GM19099 (cell line): ENCODE data around the gene ITCH.
A peak's percentile ranks its signal among the peaks of the same experiment; 100 is the strongest.

Source experiments
- POLR2A ChIP-seq: IDR thresholded peaks from 3 replicates; pipeline ENCODE4 v1.6.1; 2011; ENCODE audit warnings: low read depth; ENCODE audit not compliant: insufficient read length; ENCODE audit errors: extremely low read depth

ITCH gene

DNA sequence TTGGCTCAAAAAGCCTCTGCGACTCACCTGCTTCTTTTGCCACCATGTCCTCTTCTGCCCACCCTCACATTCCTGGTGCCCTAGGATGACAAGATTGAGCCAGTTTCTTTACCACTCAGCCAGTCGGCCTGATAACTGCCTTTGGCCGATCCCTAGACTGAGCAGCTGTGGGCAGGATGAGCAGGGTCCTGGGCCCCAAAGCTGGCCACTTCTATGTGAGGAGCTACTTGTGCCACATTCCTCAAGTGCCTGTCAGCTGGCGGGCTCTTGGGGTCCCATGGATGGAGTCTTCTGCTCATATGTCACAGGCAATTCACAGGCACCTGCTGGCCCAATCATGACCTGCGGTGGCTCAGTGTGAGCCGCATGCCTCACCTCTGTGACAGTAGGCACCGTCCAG is 169.7 kb downstream of the ITCH start:
- TF ChIP-seq POLR2A = no peak

GRCh38 chr20:34534391-34535165 is 171.5 kb downstream of the ITCH start:
- no peak for TF ChIP-seq POLR2A

DNA sequence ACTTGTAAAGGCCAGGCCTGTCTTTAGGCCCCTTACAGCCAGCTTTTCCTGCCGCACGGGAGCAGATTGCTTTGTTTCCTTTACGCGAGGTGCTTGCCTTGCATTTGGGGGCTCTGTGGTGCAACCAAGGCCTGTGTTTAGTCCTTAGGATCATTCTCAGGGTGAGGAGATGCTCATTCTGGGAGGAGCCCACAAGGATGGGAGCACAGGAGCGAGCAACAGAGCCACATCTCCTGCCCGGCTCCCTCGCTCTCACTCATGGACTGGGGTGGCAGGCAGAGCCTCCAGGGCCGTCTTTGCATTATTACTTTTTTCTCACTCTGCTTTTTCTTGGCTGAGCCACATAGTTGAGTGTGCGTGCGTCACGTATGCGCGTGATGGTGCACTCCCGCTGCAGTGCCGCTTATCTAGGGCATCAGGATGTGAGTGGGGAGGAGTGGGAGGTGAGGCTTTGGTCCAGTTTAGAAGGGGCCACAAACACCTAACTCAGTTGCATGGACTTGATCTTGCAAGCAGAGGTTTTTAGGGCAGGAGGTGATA is 172.3 kb downstream of the ITCH start:
- no peak for TF ChIP-seq POLR2A

DNA sequence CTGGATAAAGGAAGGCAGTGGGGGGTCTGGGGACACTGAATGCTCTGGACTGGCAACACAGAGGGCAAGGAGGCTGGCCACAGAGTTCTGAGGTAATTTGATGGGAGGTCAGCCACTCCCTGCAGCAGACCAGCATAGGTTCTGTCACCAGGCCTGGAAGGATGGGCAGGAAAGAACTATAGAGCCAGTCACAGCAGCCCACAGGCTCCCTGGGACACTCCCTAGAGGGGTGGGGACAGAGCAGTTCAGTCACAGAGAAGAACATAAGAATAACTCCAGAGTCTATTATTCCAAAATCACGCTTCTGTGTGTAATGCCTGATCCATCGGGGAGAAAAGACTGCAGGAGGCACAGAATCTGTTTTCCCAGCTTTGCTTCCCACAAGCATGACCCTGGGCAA is 172.8 kb downstream of the ITCH start:
- TF ChIP-seq POLR2A = no peak

GRCh38 chr20:34536798-34537394 is 173.8 kb downstream of the ITCH start:
- no peak for TF ChIP-seq POLR2A

DNA sequence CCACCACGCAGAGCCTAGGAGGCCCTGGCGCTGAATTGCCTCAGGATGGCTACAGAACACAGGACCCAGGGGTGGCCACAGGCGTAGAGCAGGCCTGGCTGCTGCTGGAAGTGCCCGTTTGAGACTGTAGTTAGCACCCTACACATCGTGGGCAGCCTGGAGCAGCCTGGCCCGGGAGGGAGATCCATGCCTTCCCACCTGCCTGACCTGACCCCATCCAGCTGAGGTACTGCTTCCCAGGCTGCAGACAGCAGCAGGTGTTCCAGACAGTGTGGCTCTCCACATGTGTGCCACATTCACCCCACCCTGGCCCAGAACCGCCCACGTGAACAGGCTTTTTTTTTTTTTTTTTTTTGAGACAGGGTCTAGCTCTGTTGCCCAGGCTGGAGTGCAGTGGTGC is 174.6 kb downstream of the ITCH start:
- TF ChIP-seq POLR2A = no peak

DNA sequence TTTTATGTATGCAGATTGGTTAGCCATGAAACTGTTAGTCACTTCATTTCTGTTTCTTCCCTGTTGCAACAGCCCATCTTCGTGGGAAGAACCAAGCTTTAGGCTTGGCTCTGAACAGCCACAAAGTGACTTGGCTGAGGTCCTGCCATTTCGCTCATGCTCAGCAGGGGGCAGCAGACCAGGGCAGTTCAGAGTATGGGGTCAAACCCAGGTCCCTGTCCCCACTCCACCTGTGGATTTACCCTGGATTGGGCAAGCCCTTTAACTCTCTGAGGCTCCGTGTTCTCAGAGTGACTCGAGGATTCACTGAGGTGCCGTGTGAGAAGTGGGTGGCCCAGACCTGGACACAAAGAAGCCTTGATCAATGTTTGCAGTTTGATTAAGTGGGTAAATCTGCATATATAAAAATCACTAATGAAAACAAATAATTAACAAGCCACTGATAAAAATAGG is 175.6 kb downstream of the ITCH start:
- no peak for TF ChIP-seq POLR2A

DNA sequence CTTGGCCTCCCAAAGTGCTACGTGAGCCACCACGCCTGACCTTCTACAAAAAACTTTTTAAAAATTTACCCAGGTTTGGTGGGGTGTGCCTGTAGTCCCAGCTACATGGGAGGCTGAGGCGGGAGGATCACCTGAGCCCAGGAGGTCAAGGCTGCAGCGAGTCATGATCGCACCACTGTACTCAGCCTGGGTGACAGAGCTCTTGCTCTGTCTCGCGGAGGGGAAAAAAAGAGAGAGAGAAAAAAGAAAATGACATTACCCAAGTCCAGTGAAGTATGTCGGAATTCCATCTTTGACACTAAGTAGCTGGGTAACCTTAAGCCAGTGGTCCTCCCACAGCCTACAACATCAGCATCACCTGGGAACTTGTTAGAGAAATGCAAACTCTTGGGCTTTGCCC is 176.7 kb downstream of the ITCH start:
- no peak for TF ChIP-seq POLR2A

DNA sequence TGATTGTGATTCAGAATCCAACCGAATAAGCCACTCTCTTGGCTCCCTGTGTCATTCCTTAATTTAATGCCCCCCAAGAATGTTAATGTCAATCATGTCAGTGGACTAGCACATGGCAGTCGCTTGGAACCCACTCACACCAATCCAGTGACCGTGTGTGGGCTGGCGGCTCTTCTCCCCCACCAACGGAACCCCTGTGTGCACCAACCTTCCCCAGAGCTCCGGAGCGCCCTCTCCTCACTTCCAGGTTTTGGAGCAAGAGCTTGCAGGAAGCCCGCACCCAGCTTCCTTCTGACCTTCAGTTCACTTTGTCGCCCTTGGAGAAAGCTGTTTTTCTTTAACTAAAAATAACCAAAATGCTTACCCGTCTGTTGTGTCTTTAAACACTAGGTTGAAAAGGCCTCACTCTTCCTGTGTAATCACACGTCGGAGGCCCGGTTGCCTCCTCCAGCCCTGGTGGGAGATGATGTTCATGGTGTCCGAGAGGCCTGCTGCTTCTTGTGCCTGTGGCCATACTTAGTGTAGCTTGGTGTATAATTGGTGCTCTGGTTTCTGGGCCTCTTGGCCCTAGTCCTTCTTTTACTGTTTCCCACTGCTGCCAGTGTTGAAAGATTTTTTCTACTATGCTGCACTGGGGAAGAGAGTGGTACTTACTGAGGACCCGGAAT is 177.7 kb downstream of the ITCH start:
- TF ChIP-seq POLR2A = no peak

- no peak for TF ChIP-seq POLR2A
Observed at GRCh38 chr20:34541264-34541901, 178.3 kb downstream of the ITCH start.

DNA sequence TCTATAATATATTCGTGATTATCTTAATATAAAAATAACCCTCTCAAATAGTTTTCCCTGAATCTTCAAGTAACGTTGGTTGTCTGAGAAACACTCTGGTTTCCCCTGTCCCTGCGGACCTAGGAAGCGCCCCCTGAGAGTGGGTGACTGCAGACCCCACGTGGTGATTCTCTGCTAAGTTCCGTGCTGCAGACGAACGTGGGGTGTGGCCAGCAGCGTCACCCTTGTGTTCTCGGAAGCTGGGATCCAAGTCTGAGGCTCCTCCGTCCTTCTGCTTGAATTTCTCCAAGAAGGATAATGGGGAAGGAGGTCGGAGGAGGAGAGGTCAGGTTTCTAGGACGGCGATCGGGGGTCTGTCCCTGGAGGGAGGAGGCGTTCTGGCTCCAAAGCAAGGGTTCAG is 178.8 kb downstream of the ITCH start:
- TF ChIP-seq POLR2A = no peak

GRCh38 chr20:34542439-34542838 is 179.4 kb downstream of the ITCH start:
- peak; percentile 9 for TF ChIP-seq POLR2A

DNA sequence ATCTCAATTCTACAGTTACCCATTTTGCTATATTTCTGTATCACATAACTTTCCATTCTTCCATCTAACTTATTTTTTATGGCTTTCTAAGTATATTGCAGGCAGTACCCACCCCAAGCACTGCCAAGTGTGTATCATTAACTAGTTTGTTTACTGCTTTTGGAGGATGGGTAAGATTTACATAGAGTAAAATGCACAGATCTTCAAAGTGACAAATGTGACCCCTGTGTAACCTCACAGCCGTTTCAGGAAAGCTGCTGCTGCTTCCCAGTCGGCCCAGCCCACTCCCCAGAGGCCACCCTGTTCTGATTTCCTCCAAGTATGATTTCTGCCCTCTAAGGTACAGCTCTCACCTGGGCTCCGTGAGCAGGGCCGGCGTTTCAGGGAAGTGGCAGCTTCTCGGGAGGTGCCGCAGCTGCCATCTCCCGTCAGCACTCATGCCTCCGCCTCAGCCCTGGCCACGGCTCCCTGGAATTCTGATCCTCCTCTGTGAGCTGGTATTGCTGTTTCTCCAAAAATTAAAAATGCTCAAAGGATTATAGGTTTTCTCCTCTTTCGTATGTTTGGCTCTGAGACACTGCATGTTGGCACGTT is 180.5 kb downstream of the ITCH start:
- no peak for TF ChIP-seq POLR2A

- no peak for TF ChIP-seq POLR2A
Observed at GRCh38 chr20:34544109-34544796, 181.2 kb downstream of the ITCH start.
